ENCODE measurements around the gene AP1S2.

DNA sequence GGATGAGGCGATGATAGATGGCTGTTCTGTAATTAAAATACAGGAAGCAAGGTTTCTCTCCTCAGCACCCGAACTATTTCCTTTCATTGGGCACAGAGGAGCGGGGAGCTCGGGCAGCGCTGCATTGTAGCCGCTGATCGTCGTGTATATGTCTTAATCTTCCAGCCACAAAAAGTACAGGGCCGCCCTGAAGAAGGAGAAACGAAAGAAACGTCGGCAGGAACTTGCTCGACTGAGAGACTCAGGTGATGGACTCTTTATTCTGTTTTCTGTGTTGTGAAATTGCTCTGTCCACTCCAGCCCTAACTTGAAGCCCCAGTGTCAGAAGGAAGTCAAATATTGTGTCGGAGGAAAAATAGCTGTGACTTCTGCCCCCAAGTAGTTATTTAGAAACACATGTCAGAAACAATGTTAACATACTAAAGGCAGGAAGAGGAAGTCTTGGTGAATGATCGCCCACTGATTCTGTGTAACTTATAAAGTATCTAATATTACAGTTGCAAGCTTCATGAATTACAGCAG, 63.8 kb downstream of the AP1S2 start:
- TF ChIP-seq RFX5 (IDR thresholded peaks at IDR 0.05; ENCODE audit: borderline replicate concordance, low read depth, low read length) (no peak), GABPA (IDR thresholded peaks at IDR 0.05; ENCODE audit: borderline replicate concordance, insufficient read depth, low read length) (no peak), EP300 (IDR thresholded peaks at IDR 0.05; ENCODE audit: borderline replicate concordance in 1 of 2, low read depth in 2 of 2, low read length in 2 of 2) (no peak), CTCF (IDR thresholded peaks at IDR 0.05; ENCODE audit: control extremely low read depth in 1 of 3, insufficient read depth in 1 of 3, low read depth in 1 of 3, low read length in 3 of 3) (no peak), ASH2L (IDR thresholded peaks at IDR 0.05; ENCODE audit: low read length) (no peak), TBP (IDR thresholded peaks at IDR 0.05; ENCODE audit: low read depth, low read length) (no peak), SIRT6 (IDR thresholded peaks at IDR 0.05; ENCODE audit: low read length) (no peak), JUND (IDR thresholded peaks at IDR 0.05; ENCODE audit: low read length) (no peak), POLR2AphosphoS5 (IDR thresholded peaks at IDR 0.05; ENCODE audit: low read depth, low read length) (no peak)
